Measurements from ENCODE around the gene UACA. TPM values are rescaled to one million over a fixed set of nuclear protein-coding genes. Genes with fewer than 3 reads are reported as not detected.
"Not testable (repeated sequence)": the region's sequence is repeated elsewhere in the genome, so short reads cannot be mapped to it uniquely, and the experiment has no call there.

UACA gene
- total RNA-seq, 1 experiment from 2014 or later = 16.2 TPM

DNA sequence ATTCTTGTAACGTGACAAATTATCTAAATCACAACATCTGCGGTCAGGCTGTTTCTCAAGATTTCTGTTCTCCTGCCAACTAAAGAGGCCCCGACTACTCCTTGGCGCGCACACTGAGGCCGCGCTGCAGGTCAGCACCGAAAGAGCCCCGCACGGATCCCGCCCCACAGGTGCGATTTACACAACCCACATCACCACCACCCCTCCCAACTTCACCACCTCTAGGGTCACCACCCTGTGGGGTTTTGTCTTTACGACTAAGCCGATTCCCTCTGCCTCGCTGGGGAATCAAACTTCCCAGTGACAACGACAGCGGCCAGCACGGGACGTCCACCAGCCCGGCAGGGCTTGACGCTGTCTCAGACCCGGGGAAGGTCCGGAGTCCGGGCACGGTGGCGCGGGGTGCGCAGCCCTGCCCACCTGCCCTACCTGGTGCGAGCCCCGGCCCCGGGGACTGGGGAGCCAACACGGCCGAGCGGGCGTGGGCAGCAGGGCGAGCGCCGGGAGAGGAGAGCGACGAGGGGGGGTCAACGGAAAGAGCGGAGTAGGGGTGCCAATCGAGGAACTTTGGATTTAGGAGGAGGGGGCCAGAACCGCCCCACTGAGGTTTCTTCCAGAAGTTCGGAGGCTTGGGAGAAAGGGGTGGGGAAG is 764 bp downstream of the UACA start:
- DNase-seq (ENCODE audit: low read depth) = peak; percentile 55
- in situ Hi-C loops (cut with HindIII; ENCODE audit: low pct_unique_long_range_greater_than_20kb, low sequenced_read_pairs) = no loop called here

DNA sequence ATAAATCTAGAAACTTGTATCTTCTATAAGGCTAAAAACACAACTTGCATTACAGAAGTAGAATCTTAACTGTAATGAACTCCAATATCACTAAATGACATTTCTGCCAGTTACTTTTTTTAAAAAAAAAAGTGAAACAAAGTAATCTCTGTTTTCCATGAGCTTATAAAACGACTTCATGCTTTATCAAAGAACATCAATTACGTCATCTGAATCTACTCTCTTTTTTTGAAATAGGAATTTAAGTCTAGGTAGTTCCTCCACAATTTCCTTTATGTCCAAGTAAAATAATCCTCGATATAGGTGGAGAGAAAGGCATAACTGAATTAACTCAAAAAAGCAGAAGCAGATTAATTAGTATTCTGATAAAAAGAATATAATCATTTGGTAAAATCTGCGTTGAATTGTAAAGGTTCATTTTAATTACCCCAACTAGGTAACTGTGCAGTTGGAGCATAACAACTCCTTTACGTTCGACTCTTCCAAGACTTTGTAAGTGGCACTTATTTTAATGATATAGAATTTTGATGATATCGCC is 1.4 kb downstream of the UACA start:
- in situ Hi-C loops (cut with HindIII; ENCODE audit: low pct_unique_long_range_greater_than_20kb, low sequenced_read_pairs) = no loop called here
- DNase-seq (ENCODE audit: low read depth) = no peak

DNA sequence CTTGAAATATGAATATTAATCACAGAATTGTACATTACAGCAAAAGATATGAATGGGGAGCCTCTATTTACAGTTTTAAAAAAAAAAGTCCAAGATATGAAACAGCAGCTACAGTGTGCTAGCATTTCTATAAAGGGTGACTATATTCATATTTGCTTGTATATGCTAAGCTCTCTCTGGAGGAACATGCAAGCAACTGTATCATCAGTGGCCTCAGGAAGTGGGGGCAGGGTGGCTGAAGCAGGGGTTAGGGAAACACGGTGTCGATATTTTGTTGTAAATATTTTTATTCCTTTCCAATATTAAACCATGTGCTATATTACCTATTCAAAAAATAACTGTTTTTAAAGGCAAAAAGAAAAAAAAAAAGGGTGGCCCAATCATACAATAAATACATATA is 2.3 kb downstream of the UACA start:
- no peak for DNase-seq (ENCODE audit: low read depth)
- in situ Hi-C loops (cut with HindIII; ENCODE audit: low pct_unique_long_range_greater_than_20kb, low sequenced_read_pairs) = no loop called here

DNA sequence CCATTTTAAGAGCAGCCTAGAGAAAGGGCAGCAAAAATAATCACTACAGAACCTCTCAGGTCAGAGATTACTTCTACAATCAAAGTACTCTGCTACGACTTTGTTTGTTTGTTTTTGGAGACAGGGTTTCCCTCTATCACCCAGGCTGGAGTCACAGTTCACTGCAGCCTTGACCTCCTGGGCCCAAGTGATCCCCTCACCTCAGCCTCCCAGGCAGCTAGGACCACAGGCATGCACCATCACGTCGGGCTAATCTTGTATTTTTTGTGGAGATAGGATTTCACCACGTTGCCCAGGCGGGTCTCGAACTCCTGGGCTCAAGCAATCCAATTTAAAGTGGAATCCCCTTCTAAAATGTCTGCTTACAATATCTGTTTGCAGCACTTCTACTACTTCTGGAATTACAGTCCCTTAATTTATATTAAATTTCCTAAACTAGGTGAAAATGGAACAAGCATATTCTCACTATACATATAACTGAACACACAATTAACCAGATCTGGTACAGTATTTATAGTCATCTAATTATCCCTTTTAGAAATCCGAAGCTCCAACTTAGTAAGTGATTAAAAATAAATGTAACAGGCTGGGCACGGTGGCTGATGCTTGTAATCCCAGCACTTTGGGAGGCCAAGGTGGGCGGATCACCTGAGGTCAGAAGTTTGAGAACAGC is 4.4 kb downstream of the UACA start:
- no peak for DNase-seq (ENCODE audit: low read depth)
- in situ Hi-C loops (cut with HindIII; ENCODE audit: low pct_unique_long_range_greater_than_20kb, low sequenced_read_pairs) = no loop called here

DNA sequence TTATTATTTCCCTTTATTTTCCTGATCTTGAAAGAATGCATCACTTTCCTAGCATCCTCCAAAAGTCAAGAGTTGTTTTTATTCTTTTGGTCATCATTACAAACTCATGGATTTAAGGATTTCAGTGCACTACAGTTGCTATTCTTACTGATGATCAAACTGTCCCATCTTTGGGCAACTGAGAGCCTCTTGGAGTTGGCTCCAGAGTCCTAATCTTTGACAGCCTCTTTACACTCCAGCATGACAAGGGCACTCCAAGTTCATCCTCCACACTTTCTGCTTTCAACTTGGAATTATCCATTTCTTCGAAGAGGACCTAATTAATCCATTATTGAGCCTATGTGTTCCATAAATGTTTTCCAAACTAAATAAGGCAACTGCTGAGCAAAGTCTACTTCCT is 5.7 kb downstream of the UACA start:
- in situ Hi-C loops (cut with HindIII; ENCODE audit: low pct_unique_long_range_greater_than_20kb, low sequenced_read_pairs) = no loop called here

DNA sequence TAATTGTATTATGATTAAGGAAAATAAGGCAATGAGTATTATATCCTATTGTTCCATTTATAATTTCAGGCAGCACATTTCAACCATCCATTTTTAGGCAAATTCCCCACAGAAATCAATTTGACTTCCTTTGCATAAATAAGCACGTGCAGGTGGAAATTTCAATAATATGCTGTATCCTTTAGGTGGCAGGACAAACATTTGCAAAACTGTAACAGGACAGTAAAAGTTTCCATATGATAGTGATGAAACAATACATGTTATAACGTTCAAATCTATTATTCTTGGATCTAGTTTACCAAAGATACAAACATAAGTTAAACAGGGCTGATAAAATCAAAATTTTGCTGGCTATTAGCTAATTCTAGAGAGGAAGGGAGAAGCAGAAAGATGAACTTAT is 8.5 kb downstream of the UACA start:
- in situ Hi-C loops (cut with HindIII; ENCODE audit: low pct_unique_long_range_greater_than_20kb, low sequenced_read_pairs) = no loop called here
- DNase-seq (ENCODE audit: low read depth) = no peak

More for the DNA sequence above, 5.7 kb downstream of the UACA start:
- no peak for DNase-seq (ENCODE audit: low read depth)

GRCh38 chr15:70753101-70753829 is 10.1 kb downstream of the UACA start:
- in situ Hi-C loops (cut with HindIII; ENCODE audit: low pct_unique_long_range_greater_than_20kb, low sequenced_read_pairs) = no loop called here

GRCh38 chr15:70752193-70752635 is 11.1 kb downstream of the UACA start:
- in situ Hi-C loops (cut with HindIII; ENCODE audit: low pct_unique_long_range_greater_than_20kb, low sequenced_read_pairs) = no loop called here

More at GRCh38 chr15:70753101-70753829, 10.1 kb downstream of the UACA start:
- DNase-seq (ENCODE audit: low read depth) = no peak

DNA sequence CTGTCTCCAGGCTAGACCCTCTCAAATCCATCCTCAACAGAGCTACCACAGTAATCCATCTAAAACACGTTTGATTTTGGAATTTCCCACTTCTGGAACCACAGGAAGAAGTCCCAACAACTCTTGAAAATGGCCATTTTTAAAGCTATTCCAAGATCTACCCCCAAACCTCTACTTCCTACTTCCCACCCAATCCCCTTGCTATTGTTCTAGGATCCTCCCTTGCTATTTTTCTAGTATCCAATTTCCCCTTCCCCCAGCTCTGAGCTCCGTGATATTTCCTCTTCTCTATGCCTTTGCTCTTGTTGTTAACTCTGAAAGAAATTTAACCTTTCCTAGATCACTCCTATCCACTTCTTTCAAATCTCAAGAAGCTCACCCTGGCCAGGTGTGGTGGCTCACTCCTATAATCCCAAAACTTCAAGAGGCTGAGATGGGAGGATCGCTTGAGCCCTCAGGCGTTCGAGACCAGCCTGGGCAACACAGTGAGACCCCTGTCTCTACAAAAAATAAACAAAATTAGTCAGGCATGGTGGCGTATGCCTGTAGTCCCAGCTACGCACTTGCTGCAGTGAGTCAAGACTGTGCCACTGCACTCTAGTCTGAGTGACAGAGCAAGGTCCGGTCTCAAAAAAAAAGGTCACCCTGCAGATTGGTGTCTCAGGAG is 13.0 kb downstream of the UACA start:
- DNase-seq (ENCODE audit: low read depth) = no peak
- in situ Hi-C loops (cut with HindIII; ENCODE audit: low pct_unique_long_range_greater_than_20kb, low sequenced_read_pairs) = no loop called here

More at GRCh38 chr15:70752193-70752635, 11.1 kb downstream of the UACA start:
- DNase-seq (ENCODE audit: low read depth) = no peak

GRCh38 chr15:70748281-70748747 is 15.0 kb downstream of the UACA start:
- DNase-seq (ENCODE audit: low read depth) = no peak
- in situ Hi-C loops (cut with HindIII; ENCODE audit: low pct_unique_long_range_greater_than_20kb, low sequenced_read_pairs) = no loop called here

GRCh38 chr15:70746598-70746997 is 16.8 kb downstream of the UACA start:
- in situ Hi-C loops (cut with HindIII; ENCODE audit: low pct_unique_long_range_greater_than_20kb, low sequenced_read_pairs); DNase-seq (ENCODE audit: low read depth): not testable (repeated sequence)

- DNase-seq (ENCODE audit: low read depth) = no peak
- in situ Hi-C loops (cut with HindIII; ENCODE audit: low pct_unique_long_range_greater_than_20kb, low sequenced_read_pairs) = no loop called here
Observed at GRCh38 chr15:70742928-70743327, 20.4 kb downstream of the UACA start.

GRCh38 chr15:70741677-70742293 is 21.6 kb downstream of the UACA start:
- in situ Hi-C loops (cut with HindIII; ENCODE audit: low pct_unique_long_range_greater_than_20kb, low sequenced_read_pairs) = no loop called here
- DNase-seq (ENCODE audit: low read depth) = no peak

- in situ Hi-C loops (cut with HindIII; ENCODE audit: low pct_unique_long_range_greater_than_20kb, low sequenced_read_pairs) = no loop called here
- no peak for DNase-seq (ENCODE audit: low read depth)
Observed at GRCh38 chr15:70741107-70741531, 22.2 kb downstream of the UACA start.

GRCh38 chr15:70735040-70735439 is 28.3 kb downstream of the UACA start:
- in situ Hi-C loops (cut with HindIII; ENCODE audit: low pct_unique_long_range_greater_than_20kb, low sequenced_read_pairs); DNase-seq (ENCODE audit: low read depth): not testable (repeated sequence)

DNA sequence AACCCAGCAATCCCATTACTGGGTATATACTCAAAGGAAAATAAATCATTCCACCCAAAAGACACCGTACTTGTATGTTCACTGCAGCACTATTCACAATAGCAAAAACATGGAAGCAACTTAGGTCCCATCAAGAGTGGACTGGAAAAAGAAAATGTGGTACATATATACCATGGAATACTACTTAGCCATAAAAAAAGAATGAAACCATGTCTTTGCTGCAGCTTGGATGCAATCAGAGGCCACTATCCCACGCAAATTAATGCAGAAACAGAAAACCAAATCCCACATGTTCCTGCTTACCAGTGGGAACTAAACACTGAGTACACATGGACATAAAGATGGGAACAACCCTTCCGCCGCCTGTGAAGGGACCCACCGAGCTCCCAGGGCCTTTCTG is 34.2 kb downstream of the UACA start:
- DNase-seq (ENCODE audit: low read depth) = no peak
- in situ Hi-C loops (cut with HindIII; ENCODE audit: low pct_unique_long_range_greater_than_20kb, low sequenced_read_pairs) = no loop called here

DNA sequence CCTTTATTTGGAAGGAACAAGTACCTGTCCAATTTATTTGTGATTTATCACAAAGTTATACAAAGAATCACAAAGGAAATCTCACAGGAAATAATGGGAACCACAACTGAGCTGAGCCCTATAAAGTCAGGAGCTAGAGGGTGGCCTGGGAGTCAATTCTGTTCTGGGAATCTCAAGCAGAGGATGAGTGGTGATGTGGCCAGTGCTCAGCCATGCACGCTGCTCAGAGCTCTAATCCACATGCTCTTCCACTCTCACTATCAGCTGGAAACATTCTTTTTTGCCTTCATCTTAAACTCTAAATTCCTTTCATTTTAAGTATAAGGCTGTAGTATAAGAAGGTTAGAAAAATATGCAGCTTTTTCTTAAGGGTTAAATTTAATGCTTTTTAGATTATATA is 36.6 kb downstream of the UACA start:
- DNase-seq (ENCODE audit: low read depth) = no peak
- in situ Hi-C loops (cut with HindIII; ENCODE audit: low pct_unique_long_range_greater_than_20kb, low sequenced_read_pairs) = no loop called here

DNA sequence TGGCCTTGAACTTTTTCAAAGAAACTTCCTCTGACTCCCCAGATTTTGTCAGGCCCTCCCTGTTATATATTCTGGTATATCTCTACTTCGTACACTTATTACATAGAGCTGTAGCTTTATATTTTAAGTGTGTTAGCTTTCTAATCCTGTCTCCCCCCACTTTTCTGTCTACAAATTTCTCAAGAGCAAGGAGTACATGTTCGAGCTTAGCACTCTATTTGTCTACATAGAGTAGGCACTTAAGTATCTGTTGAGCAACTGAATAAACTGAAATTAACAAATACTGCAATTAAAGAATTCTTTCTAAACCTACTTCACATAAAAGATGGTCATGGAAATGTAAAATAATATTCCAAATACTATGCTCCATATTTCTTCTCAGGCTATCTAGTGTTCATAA is 39.4 kb downstream of the UACA start:
- DNase-seq (ENCODE audit: low read depth) = no peak
- in situ Hi-C loops (cut with HindIII; ENCODE audit: low pct_unique_long_range_greater_than_20kb, low sequenced_read_pairs) = no loop called here
